BLaER1 treated with 17β-estradiol and CSF1 and Interleukin-3, amounts not matched to agents 10 nM and 100 nM (cell line): ENCODE results near the gene USP3.
A peak's percentile ranks its signal among the peaks of the same experiment; 100 is the strongest.

Experiments
- H3K27ac ChIP-seq, 11 experiments: shearing (Covaris generic); formaldehyde crosslinking; 2 replicates each; pipeline ENCODE4 v1.8.1; 2022
- H3K27me3 ChIP-seq, 11 experiments: shearing (Covaris generic); formaldehyde crosslinking; 2 replicates each; pipeline ENCODE4 v1.8.1; 2022
- H3K36me3 ChIP-seq, 11 experiments: shearing (Covaris generic); formaldehyde crosslinking; 2 replicates each; pipeline ENCODE4 v1.8.1; 2022
- H3K4me1 ChIP-seq, 10 experiments: shearing (Covaris generic); formaldehyde crosslinking; 2 replicates each; pipeline ENCODE4 v1.8.1; 2022
- H3K4me2 ChIP-seq, 11 experiments: shearing (Covaris generic); formaldehyde crosslinking; 2 replicates each; pipeline ENCODE4 v1.8.1; 2022
- H3K4me3 ChIP-seq, 10 experiments: shearing (Covaris generic); formaldehyde crosslinking; 2 replicates each; pipeline ENCODE4 v1.8.1; 2022
- H3K9ac ChIP-seq, 11 experiments: shearing (Covaris generic); formaldehyde crosslinking; 2 replicates each; pipeline ENCODE4 v1.8.1; 2022
- H3K9me3 ChIP-seq, 11 experiments: shearing (Covaris generic); formaldehyde crosslinking; replicated peaks in 1 of 11; 2 replicates each; pipeline ENCODE4 v1.8.1; 2022
- H4K20me1 ChIP-seq, 11 experiments: shearing (Covaris generic); formaldehyde crosslinking; 2 replicates each; pipeline ENCODE4 v1.8.1; 2022
- Cebpa-rat ChIP-seq, 11 experiments: shearing (Covaris generic); IDR thresholded peaks; 2 replicates each; pipeline ENCODE4 v1.8.1; 2022

USP3 gene, protein sequence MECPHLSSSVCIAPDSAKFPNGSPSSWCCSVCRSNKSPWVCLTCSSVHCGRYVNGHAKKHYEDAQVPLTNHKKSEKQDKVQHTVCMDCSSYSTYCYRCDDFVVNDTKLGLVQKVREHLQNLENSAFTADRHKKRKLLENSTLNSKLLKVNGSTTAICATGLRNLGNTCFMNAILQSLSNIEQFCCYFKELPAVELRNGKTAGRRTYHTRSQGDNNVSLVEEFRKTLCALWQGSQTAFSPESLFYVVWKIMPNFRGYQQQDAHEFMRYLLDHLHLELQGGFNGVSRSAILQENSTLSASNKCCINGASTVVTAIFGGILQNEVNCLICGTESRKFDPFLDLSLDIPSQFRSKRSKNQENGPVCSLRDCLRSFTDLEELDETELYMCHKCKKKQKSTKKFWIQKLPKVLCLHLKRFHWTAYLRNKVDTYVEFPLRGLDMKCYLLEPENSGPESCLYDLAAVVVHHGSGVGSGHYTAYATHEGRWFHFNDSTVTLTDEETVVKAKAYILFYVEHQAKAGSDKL

DNA sequence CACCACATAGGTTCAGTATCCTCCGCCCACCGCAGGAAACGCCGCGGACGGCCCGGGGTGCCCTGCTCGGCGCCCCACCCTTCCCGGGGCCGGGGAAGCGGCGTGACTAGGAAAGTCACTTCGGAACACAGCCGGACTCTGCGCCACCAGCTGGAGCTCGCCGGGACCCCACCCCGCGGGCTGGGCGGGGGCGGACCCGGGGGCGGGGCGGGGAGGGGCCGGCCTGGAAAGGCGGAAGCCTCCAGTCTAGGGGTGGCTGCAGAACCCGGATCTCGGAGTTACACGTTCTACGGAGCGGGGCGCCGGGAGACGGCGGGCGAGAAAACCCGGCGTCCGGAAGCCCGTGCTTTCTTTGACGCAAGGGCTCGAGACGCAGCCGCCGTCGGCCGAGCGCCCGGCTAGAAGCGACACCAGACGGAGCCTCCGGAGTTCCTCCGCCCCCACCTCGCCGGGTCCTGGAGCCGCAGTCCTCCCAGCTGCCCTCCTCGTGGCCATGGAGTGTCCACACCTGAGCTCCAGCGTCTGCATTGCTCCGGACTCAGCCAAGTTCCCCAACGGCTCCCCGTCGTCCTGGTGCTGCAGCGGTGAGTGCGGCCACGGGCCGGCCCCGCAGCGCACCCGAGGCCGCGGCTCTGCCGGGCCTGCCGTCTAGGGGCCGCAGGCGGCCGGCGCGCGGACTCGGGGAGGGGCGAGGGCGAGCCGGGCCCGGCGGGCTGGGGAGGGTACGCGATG is at the start of gene USP3:
USP3 (plus strand) TSS at position 347 of the 732 bp plus-strand sequence; CDS start at position 494, 147 bp downstream.
- Histone ChIP-seq H4K20me1 (peaks cover 36 to 49% (median 38%) of the 10 kb centered on the region in 11 experiments), H3K4me3 (peak within 1 kb of the TSS; percentile 90 to 98 (median 95)), H3K27me3 (no peaks in the 10 kb centered on the region), H3K4me1 (peaks cover 66 to 77% (median 70%) of the 10 kb centered on the region in 10 experiments), H3K36me3 (peaks cover 0 to 14% (median 4%) of the 10 kb centered on the region in 11 experiments; a peak in 7 of 22 replicates), H3K4me2 (peak within 1 kb of the TSS; percentile 87 to 97 (median 92)), H3K9ac (peak within 1 kb of the TSS; percentile 99 to 100 (median 100)), H3K27ac (peak within 1 kb of the TSS; percentile 99 to 100 (median 100)), H3K9me3 (no peaks in the 10 kb centered on the region)
- 0 out of 22 replicates have a peak, but pooled peaks of 1 of the 11 experiments have one; percentile 10 for TF ChIP-seq Cebpa-rat (IDR thresholded peaks at IDR 0.05)

DNA sequence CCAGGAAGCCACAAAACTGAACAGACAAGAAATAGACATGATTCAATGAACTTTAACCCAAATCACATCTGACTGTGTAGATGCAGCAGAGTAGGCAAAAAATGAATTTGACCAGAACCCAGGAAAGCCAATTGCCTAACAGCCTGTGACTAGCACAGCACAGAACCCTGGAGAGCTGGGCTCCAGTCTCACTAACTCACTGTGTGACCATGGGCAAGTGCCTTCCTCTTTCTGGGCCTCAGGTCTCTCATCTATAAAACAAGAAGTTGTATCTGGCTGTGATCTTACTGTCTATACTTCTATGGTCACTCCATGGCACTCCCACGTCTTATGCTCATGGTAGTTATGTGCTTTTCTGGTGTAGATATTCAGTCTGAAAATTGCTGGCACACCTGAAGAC is 48.1 kb upstream of the USP3 start:
- Histone ChIP-seq H3K36me3 (no peaks in the 10 kb centered on the region), H3K9ac (no peak overlapping the region), H4K20me1 (no peaks in the 10 kb centered on the region), H3K4me3 (no peak overlapping the region), H3K27me3 (no peaks in the 10 kb centered on the region), H3K4me2 (peak overlapping the region in 3 of 11 experiments; percentile 11 to 57 (median 51); a peak in 5 of 22 replicates), H3K27ac (no peak overlapping the region), H3K4me1 (peaks cover 0 to 45% (median 5%) of the 10 kb centered on the region in 10 experiments; a peak in 6 of 20 replicates), H3K9me3 (peaks cover 13 to 32% (median 24%) of the 10 kb centered on the region in 11 experiments; a peak in 20 of 22 replicates)
- TF ChIP-seq Cebpa-rat (IDR thresholded peaks at IDR 0.05), result no peak

DNA sequence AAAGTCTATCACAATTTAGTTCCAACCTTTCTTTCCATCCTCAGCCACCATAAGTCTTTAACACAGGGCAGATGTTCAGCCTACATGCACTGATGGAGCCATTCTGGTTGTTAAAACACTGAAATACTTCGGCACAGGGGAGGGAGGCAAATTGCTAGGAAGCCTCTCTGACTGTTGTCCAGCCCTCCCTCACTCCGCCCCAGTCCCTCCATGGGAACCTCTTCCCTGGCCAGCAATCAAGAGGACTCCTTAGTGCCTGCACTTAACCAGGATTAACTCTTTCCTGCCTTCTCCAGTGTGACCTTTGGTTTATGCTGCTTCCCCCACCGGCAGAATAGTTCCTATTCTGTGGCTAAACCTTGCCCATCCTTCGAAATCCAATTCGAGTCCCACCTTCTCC is 47.0 kb upstream of the USP3 start:
- H3K4me3 ChIP-seq, result no peak overlapping the region
- H3K36me3 ChIP-seq, result no peaks in the 10 kb centered on the region
- peak overlapping the region in 1 of 11 experiments; percentile 42; a peak in 1 of 22 replicates for H3K27ac ChIP-seq
- H4K20me1 ChIP-seq, result no peaks in the 10 kb centered on the region
- no peaks in the 10 kb centered on the region for H3K27me3 ChIP-seq
- no peak overlapping the region for H3K9ac ChIP-seq
- H3K4me2 ChIP-seq, result peak overlapping the region in 2 of 11 experiments; percentile 42 to 48; a peak in 3 of 22 replicates
- no peak for TF ChIP-seq Cebpa-rat (IDR thresholded peaks at IDR 0.05)
- peaks cover 0 to 53% (median 6%) of the 10 kb centered on the region in 10 experiments; a peak in 9 of 20 replicates for H3K4me1 ChIP-seq
- peaks cover 13 to 32% (median 24%) of the 10 kb centered on the region in 11 experiments; a peak in 20 of 22 replicates for H3K9me3 ChIP-seq

DNA sequence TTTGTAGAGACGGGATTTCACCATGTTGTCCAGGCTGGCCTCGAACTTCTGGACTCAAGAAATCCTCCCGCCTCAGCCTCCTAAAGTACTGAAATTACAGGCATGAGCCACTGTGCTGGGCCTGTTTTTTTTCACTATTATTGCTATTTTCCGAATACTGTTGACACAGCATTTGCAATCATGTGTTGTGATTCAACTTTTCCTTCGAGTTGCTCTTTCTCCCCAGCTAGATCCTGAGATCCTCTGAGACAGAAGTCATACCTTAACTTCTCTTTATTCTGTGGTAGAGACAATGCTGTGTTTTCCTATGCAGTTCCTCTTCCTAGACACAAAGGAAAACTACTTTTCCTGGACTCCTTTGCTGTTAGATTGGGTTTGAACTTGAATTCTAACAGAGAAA is 46.4 kb upstream of the USP3 start:
- Histone ChIP-seq H3K27me3 (no peaks in the 10 kb centered on the region), H3K27ac (no peak overlapping the region), H3K4me1 (peaks cover 3 to 50% (median 7%) of the 10 kb centered on the region in 10 experiments; a peak in 11 of 20 replicates), H3K4me2 (peak overlapping the region in 1 of 11 experiments; percentile 37; a peak in 1 of 22 replicates), H3K9me3 (peaks cover 13 to 32% (median 24%) of the 10 kb centered on the region in 11 experiments; a peak in 20 of 22 replicates), H4K20me1 (no peaks in the 10 kb centered on the region), H3K9ac (no peak overlapping the region), H3K36me3 (no peaks in the 10 kb centered on the region), H3K4me3 (no peak overlapping the region)
- TF ChIP-seq Cebpa-rat (IDR thresholded peaks at IDR 0.05), result no peak

DNA sequence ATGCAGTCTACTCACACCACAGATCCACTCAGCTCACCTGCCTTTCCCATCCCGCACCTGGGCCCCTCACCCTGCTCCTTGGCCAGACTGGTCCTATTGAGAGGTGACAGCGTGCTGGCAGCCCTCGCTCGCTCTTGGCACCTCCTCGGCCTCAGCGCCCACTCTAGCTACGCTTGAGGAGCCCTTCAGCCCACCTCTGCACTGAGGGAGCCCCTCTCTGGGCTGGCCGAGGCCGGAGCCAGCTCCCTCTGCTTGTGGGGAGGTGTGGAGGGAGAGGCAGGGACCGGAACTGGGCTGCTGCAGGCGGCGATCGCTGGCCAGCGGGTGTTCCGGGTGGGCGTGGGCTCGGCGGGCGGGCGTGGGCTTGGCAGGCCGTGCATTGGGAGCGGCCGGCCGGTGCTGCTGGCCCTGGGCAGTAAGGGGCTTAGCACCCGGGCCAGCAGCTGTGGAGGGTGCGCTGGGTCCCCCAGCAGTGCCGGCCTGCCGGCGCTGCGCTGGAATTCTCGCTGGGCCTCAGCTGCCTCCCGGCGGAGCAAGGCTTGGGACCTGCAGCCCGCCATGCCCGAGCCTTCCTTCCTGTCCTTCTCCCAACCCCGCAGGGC is 45.5 kb upstream of the USP3 start:
- H3K27ac ChIP-seq, result no peak overlapping the region
- H3K36me3 ChIP-seq, result no peaks in the 10 kb centered on the region
- H3K9me3 ChIP-seq, result peaks cover 13 to 32% (median 24%) of the 10 kb centered on the region in 11 experiments; a peak in 20 of 22 replicates
- H3K4me3 ChIP-seq, result no peak overlapping the region
- no peaks in the 10 kb centered on the region for H4K20me1 ChIP-seq
- no peaks in the 10 kb centered on the region for H3K27me3 ChIP-seq
- no peak for TF ChIP-seq Cebpa-rat (IDR thresholded peaks at IDR 0.05)
- no peak overlapping the region for H3K9ac ChIP-seq
- H3K4me1 ChIP-seq, result peaks cover 3 to 46% (median 7%) of the 10 kb centered on the region in 10 experiments; a peak in 12 of 20 replicates
- no peak overlapping the region for H3K4me2 ChIP-seq

DNA sequence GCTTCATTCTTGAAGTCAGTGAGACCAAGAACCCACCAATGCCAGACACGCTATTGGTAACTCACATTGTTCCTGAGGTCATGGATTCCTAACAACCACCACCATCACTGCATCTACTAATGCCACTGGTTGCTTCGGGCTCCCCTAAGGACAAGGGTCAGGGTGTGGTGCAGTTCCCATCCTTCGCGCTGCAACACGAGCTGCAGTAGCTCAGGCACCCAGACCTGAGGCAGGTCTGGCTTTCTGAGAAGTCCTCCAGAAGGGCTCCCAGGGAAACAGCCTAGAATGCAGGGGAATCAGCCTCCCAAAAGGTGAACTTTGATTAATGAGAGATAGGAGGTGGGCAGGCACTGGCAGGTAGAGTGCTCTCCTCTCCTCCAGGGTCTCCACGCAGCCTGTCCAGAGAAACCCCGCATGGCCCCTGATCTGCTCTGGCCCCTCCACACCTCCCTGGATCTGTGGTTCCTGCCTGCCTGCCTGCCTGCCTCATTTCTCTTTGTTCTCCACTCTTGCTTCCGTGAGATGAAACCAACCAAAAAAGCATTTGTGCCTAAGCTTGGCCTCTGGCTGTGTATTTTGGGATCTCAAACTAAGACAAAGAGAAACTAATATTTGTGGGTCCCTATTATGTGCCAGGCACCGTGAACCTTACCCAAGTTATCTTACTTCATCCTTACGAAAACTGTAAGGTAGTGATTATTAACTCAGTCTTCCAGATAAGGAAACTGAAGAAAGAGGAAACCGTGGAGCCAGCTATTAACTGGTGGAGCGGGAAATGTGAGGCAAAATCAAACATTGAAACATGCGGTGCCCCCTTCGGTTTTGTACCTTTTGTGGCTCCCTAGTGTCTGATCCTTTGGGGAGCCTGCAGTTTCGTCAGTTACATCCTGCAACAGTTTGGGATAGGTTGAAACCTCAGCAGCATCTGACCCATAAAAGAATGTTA is 43.9 kb upstream of the USP3 start:
- H4K20me1 ChIP-seq, result no peaks in the 10 kb centered on the region
- H3K27me3 ChIP-seq, result no peaks in the 10 kb centered on the region
- no peak overlapping the region for H3K27ac ChIP-seq
- H3K9ac ChIP-seq, result no peak overlapping the region
- peak overlapping the region in 1 of 11 experiments; percentile 10; a peak in 1 of 22 replicates for H3K4me2 ChIP-seq
- H3K36me3 ChIP-seq, result no peaks in the 10 kb centered on the region
- peaks cover 10 to 46% (median 16%) of the 10 kb centered on the region in 10 experiments; a peak in 18 of 20 replicates for H3K4me1 ChIP-seq
- no peak overlapping the region for H3K4me3 ChIP-seq
- H3K9me3 ChIP-seq, result peaks cover 13 to 32% (median 24%) of the 10 kb centered on the region in 11 experiments; a peak in 20 of 22 replicates
- TF ChIP-seq Cebpa-rat (IDR thresholded peaks at IDR 0.05), result no peak

DNA sequence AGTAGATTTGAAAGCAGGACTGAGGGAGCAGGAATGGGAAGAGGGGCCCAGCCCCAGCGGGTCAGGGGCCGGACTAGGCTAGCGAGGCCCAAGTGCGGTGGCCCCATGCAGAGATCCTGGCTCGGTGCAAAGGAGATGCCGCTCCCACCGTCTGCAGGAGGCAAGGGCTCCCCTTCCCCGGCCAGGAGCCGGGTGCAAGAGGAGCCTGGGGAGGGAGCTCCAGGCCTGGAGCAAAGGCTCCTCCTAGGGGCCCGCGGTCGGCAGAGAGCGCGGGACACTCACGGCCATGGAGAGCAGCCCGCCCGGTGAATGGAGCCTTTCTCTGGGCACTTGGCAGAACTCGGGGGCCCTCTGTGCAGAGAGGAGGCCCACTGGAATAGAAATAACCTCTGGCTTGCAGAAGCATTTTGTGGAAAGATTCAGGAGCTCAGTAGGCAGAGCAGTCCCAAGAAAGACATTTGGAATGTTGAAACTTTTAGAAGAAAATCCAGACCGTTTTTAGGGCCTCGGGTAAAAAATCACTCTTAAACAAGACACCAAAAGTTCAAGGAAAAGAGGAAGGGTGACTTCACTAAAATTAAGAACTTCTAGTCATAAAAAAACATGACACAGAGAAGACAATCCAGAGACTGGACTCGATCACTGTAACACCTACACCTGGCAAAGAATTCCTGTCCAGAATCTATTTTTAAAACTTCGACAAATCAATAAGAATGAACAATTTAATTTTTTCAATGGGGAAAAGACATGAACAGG is 43.0 kb upstream of the USP3 start:
- Histone ChIP-seq H3K4me2 (peak overlapping the region in 2 of 11 experiments; percentile 11 to 21; a peak in 3 of 22 replicates), H3K27me3 (no peaks in the 10 kb centered on the region), H3K36me3 (no peaks in the 10 kb centered on the region), H3K27ac (no peak overlapping the region), H3K4me1 (peaks cover 10 to 41% (median 21%) of the 10 kb centered on the region in 10 experiments), H3K9me3 (peaks cover 13 to 32% (median 24%) of the 10 kb centered on the region in 11 experiments; a peak in 20 of 22 replicates), H3K4me3 (no peak overlapping the region), H4K20me1 (no peaks in the 10 kb centered on the region), H3K9ac (no peak overlapping the region)
- no peak for TF ChIP-seq Cebpa-rat (IDR thresholded peaks at IDR 0.05)
